ENCODE results near the gene AADACL3.
A peak's percentile ranks its signal among the peaks of the same experiment; 100 is the strongest.
"Not testable (repeated sequence)": the region's sequence is repeated elsewhere in the genome, so short reads cannot be mapped to it uniquely, and the experiment has no call there.

The AADACL3 gene

GRCh38 chr1:12715896-12716437 is at the start of gene AADACL3:
Gene AADACL3, plus strand, starts transcription at chr1:12716110. Its CDS starts 67 bp downstream, at chr1:12716177.
- TF ChIP-seq CTCF (conservative IDR thresholded peaks at IDR 0.05; ENCODE audit: low read depth, low read length): no peak
- H3K4me3 ChIP-seq (ENCODE audit: low read depth, low read length): no peak within 1 kb of the TSS
- DNase-seq (ENCODE audit: low read depth): no peak

GRCh38 chr1:12666141-12666735 is 49.7 kb upstream of the AADACL3 start:
- TF ChIP-seq CTCF (conservative IDR thresholded peaks at IDR 0.05; ENCODE audit: low read depth, low read length): no peak
- DNase-seq (ENCODE audit: low read depth): peak; percentile 41
- H3K4me3 ChIP-seq (ENCODE audit: low read depth, low read length): no peak overlapping the region

- peak; percentile 19 for DNase-seq (ENCODE audit: low read depth)
- H3K4me3 ChIP-seq (ENCODE audit: low read depth, low read length): no peak overlapping the region
- no peak for TF ChIP-seq CTCF (conservative IDR thresholded peaks at IDR 0.05; ENCODE audit: low read depth, low read length)
Measured at GRCh38 chr1:12669529-12670068, 46.3 kb upstream of the AADACL3 start.

- DNase-seq (ENCODE audit: low read depth): no peak
- no peak for TF ChIP-seq CTCF (conservative IDR thresholded peaks at IDR 0.05; ENCODE audit: low read depth, low read length)
- no peak overlapping the region for H3K4me3 ChIP-seq (ENCODE audit: low read depth, low read length)
Measured at GRCh38 chr1:12674358-12674757, 41.6 kb upstream of the AADACL3 start.

- not testable (repeated sequence) for DNase-seq (ENCODE audit: low read depth); H3K4me3 ChIP-seq (ENCODE audit: low read depth, low read length)
Measured at GRCh38 chr1:12676122-12676521, 39.8 kb upstream of the AADACL3 start.

GRCh38 chr1:12677565-12677964 is 38.3 kb upstream of the AADACL3 start:
- no peak overlapping the region for H3K4me3 ChIP-seq (ENCODE audit: low read depth, low read length)
- DNase-seq (ENCODE audit: low read depth): no peak
- TF ChIP-seq CTCF (conservative IDR thresholded peaks at IDR 0.05; ENCODE audit: low read depth, low read length): no peak

- TF ChIP-seq CTCF (conservative IDR thresholded peaks at IDR 0.05; ENCODE audit: low read depth, low read length): no peak
- DNase-seq (ENCODE audit: low read depth): no peak
- H3K4me3 ChIP-seq (ENCODE audit: low read depth, low read length): no peak overlapping the region
Measured at GRCh38 chr1:12678350-12678749, 37.6 kb upstream of the AADACL3 start.

Data from choroid plexus epithelial cell (primary cell).